Astrocyte (in vitro differentiated cells and primary cell): ENCODE measurements around the gene TNFAIP8L2. TPM values are rescaled to one million over a fixed set of nuclear protein-coding genes. Genes with fewer than 3 reads are reported as not detected.

ENCODE experiments used
- DNase-seq: peaks from one replicate; pipeline ENCODE4 v3.0.0-alpha.2; 2010; ENCODE audit warnings: low read depth
- FAIRE-seq: peaks from 2 replicates; lab custom pipeline; 2011; peaks lifted over from hg19 to GRCh38; lab: Jason Lieb, UNC
- H2AFZ ChIP-seq: 2 replicates; pipeline ENCODE4 v1.6.0; 2012; ENCODE audit warnings: low read depth, low read length, inconsistent platforms
- H3K27ac ChIP-seq: 2 replicates; pipeline ENCODE4 v1.5.1; 2011; ENCODE audit warnings: low read depth, low read length, inconsistent platforms
- H3K27me3 ChIP-seq: 2 replicates; pipeline ENCODE4 v1.6.0; 2011; ENCODE audit warnings: low read length, inconsistent platforms; ENCODE audit not compliant: insufficient read depth
- H3K36me3 ChIP-seq: 2 replicates; pipeline ENCODE4 v1.5.1; 2011; ENCODE audit warnings: low read length, inconsistent platforms; ENCODE audit not compliant: insufficient read depth
- H3K4me1 ChIP-seq: 2 replicates; pipeline ENCODE4 v1.5.1; 2011; ENCODE audit warnings: low read length, inconsistent platforms; ENCODE audit not compliant: insufficient read depth
- H3K4me2 ChIP-seq: 2 replicates; pipeline ENCODE4 v1.6.0; 2012; ENCODE audit warnings: low read length, inconsistent platforms
- H3K4me3 ChIP-seq: 2 replicates; pipeline ENCODE4 v1.5.1; 2011; ENCODE audit warnings: low read depth, mild to moderate bottlenecking, low read length, inconsistent platforms; ENCODE audit not compliant: insufficient read depth
- H3K79me2 ChIP-seq: 2 replicates; pipeline ENCODE4 v1.6.0; 2012; ENCODE audit warnings: mild to moderate bottlenecking, low read length, inconsistent platforms; ENCODE audit not compliant: insufficient read depth
- H3K9ac ChIP-seq: 2 replicates; pipeline ENCODE4 v1.6.0; 2012; ENCODE audit warnings: mild to moderate bottlenecking, low read length, inconsistent platforms
- H3K9me3 ChIP-seq: 2 replicates; pipeline ENCODE4 v1.5.1; 2012; ENCODE audit warnings: low read depth, mild to moderate bottlenecking, low read length, inconsistent platforms; ENCODE audit not compliant: insufficient read depth
- H4K20me1 ChIP-seq: 2 replicates; pipeline ENCODE4 v1.6.0; 2012; ENCODE audit warnings: low read length, inconsistent platforms; ENCODE audit not compliant: insufficient read depth
- H3K27ac Mint-ChIP-seq: one replicate; pipeline ENCODE4 v1.8.0; 2021; ENCODE audit warnings: mild to moderate bottlenecking, mixed read lengths; ENCODE audit not compliant: unreplicated experiment
- H3K27me3 Mint-ChIP-seq: one replicate; pipeline ENCODE4 v1.8.0; 2021; ENCODE audit warnings: low read depth, mixed read lengths; ENCODE audit not compliant: unreplicated experiment
- H3K36me3 Mint-ChIP-seq: one replicate; pipeline ENCODE4 v1.8.0; 2021; ENCODE audit warnings: low read depth, mixed read lengths; ENCODE audit not compliant: unreplicated experiment
- H3K4me1 Mint-ChIP-seq: one replicate; pipeline ENCODE4 v1.8.0; 2021; ENCODE audit warnings: low read depth, mixed read lengths; ENCODE audit not compliant: unreplicated experiment
- H3K4me3 Mint-ChIP-seq: one replicate; pipeline ENCODE4 v1.8.0; 2021; ENCODE audit warnings: mild to moderate bottlenecking, moderate library complexity, mixed read lengths; ENCODE audit not compliant: unreplicated experiment
- H3K9me3 Mint-ChIP-seq: one replicate; pipeline ENCODE4 v1.8.0; 2021; ENCODE audit warnings: mild to moderate bottlenecking, mixed read lengths; ENCODE audit not compliant: unreplicated experiment
- CTCF ChIP-seq: IDR thresholded peaks from 2 replicates; pipeline ENCODE4 v1.5.1; 2011; ENCODE audit warnings: low read depth, mild to moderate bottlenecking, inconsistent platforms, low read length, moderate library complexity; ENCODE audit not compliant: insufficient read depth
- EZH2 ChIP-seq: IDR thresholded peaks from 2 replicates; pipeline ENCODE4 v1.6.1; 2012; ENCODE audit warnings: mild to moderate bottlenecking, low read length, inconsistent platforms; ENCODE audit not compliant: insufficient read depth
- total RNA-seq: library from RNA; stranded (reverse); gene quantifications from 2 replicates; pipeline ENCODE4 v1.2.1, GENCODE V29; 2021

Gene TNFAIP8L2
- total RNA-seq, 1 donor from 2014 or later: not detected

- no peaks in the 10 kb centered on the region for H3K36me3 ChIP-seq
- no peaks in the 10 kb centered on the region for H3K9me3 ChIP-seq
- Mint-ChIP-seq H3K4me3 (no peak overlapping the region), H3K4me1 (no peaks in the 10 kb centered on the region), H3K36me3 (peaks cover 32% of the 10 kb centered on the region), H3K9me3 (peaks cover 2% of the 10 kb centered on the region), H3K27me3 (peaks cover 39% of the 10 kb centered on the region), H3K27ac (no peak overlapping the region)
- DNase-seq: no peak
- H3K79me2 ChIP-seq: no peaks in the 10 kb centered on the region
- H3K27ac ChIP-seq: no peak overlapping the region
- H3K27me3 ChIP-seq: peaks cover 2% of the 10 kb centered on the region
- H2AFZ ChIP-seq: no peak overlapping the region
- H3K4me3 ChIP-seq: no peak overlapping the region
- no peak overlapping the region for H3K9ac ChIP-seq
- no peaks in the 10 kb centered on the region for H4K20me1 ChIP-seq
- no peak overlapping the region for H3K4me2 ChIP-seq
- TF ChIP-seq EZH2: no peak
- TF ChIP-seq CTCF: no peak
- H3K4me1 ChIP-seq: peaks cover 9% of the 10 kb centered on the region
- FAIRE-seq: no peak
Measured at GRCh38 chr1:151134396-151134795, 22.1 kb upstream of the TNFAIP8L2 start.

GRCh38 chr1:151134991-151135390 is 21.5 kb upstream of the TNFAIP8L2 start:
- Histone ChIP-seq H3K4me1 (peaks cover 9% of the 10 kb centered on the region), H3K79me2 (no peaks in the 10 kb centered on the region), H2AFZ (no peak overlapping the region), H3K27me3 (peaks cover 2% of the 10 kb centered on the region), H3K4me2 (no peak overlapping the region), H3K27ac (no peak overlapping the region), H4K20me1 (no peaks in the 10 kb centered on the region), H3K9me3 (no peaks in the 10 kb centered on the region), H3K36me3 (no peaks in the 10 kb centered on the region), H3K9ac (no peak overlapping the region), H3K4me3 (no peak overlapping the region)
- no peak for FAIRE-seq
- no peaks in the 10 kb centered on the region for H3K4me1 Mint-ChIP-seq
- peaks cover 2% of the 10 kb centered on the region for H3K9me3 Mint-ChIP-seq
- peaks cover 44% of the 10 kb centered on the region for H3K27me3 Mint-ChIP-seq
- H3K36me3 Mint-ChIP-seq: peaks cover 35% of the 10 kb centered on the region
- DNase-seq: no peak
- no peak overlapping the region for H3K27ac Mint-ChIP-seq
- TF ChIP-seq EZH2 (no peak), CTCF (no peak)
- no peak overlapping the region for H3K4me3 Mint-ChIP-seq

GRCh38 chr1:151135433-151136385 is 20.7 kb upstream of the TNFAIP8L2 start:
- Histone ChIP-seq H3K36me3 (no peaks in the 10 kb centered on the region), H2AFZ (no peak overlapping the region), H3K79me2 (no peaks in the 10 kb centered on the region), H3K9me3 (no peaks in the 10 kb centered on the region), H3K4me2 (no peak overlapping the region), H3K4me3 (no peak overlapping the region), H3K27ac (no peak overlapping the region), H4K20me1 (no peaks in the 10 kb centered on the region), H3K4me1 (peaks cover 9% of the 10 kb centered on the region), H3K9ac (no peak overlapping the region), H3K27me3 (peaks cover 2% of the 10 kb centered on the region)
- peaks cover 35% of the 10 kb centered on the region for H3K36me3 Mint-ChIP-seq
- TF ChIP-seq CTCF: no peak
- no peak for TF ChIP-seq EZH2
- no peaks in the 10 kb centered on the region for H3K4me1 Mint-ChIP-seq
- no peak overlapping the region for H3K27ac Mint-ChIP-seq
- no peak for DNase-seq
- FAIRE-seq: no peak
- peaks cover 41% of the 10 kb centered on the region for H3K27me3 Mint-ChIP-seq
- H3K9me3 Mint-ChIP-seq: peaks cover 2% of the 10 kb centered on the region
- H3K4me3 Mint-ChIP-seq: no peak overlapping the region
